ENCODE measurements around the gene PFDN4. TPM values are rescaled to one million over a fixed set of nuclear protein-coding genes. Genes with fewer than 3 reads are reported as not detected.

PFDN4 gene
- total RNA-seq, 4 donors from 2014 or later: 4.6 to 73.5 (median 28.5) TPM

DNA sequence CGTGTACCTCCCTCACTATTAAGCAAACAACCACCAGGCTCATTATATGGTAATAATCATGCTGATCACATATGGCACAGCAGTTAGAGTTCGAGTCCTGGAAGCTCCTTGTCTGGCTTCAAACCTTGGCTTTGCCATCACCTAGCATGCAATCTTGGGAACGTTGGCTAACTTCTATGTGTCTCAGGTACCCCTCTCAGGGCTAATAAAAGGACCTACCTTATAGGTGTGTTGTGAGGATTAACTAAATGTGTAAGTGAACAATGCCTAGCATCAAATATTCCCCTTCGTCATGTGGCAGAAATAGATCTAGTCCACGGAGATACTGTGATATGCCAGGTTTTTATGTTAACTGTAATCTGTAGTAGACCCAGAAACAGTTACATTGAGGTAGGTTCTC, 44.5 kb upstream of the PFDN4 start:
- TF ChIP-seq, protein P1, sequence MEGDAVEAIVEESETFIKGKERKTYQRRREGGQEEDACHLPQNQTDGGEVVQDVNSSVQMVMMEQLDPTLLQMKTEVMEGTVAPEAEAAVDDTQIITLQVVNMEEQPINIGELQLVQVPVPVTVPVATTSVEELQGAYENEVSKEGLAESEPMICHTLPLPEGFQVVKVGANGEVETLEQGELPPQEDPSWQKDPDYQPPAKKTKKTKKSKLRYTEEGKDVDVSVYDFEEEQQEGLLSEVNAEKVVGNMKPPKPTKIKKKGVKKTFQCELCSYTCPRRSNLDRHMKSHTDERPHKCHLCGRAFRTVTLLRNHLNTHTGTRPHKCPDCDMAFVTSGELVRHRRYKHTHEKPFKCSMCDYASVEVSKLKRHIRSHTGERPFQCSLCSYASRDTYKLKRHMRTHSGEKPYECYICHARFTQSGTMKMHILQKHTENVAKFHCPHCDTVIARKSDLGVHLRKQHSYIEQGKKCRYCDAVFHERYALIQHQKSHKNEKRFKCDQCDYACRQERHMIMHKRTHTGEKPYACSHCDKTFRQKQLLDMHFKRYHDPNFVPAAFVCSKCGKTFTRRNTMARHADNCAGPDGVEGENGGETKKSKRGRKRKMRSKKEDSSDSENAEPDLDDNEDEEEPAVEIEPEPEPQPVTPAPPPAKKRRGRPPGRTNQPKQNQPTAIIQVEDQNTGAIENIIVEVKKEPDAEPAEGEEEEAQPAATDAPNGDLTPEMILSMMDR (IDR thresholded peaks at IDR 0.05): no peak
- TF ChIP-seq POLR2A (IDR thresholded peaks at IDR 0.05): no peak
- no peak for TF ChIP-seq POLR2AphosphoS5 (IDR thresholded peaks at IDR 0.05)
- no peak for TF ChIP-seq EP300 (IDR thresholded peaks at IDR 0.05; ENCODE audit: low read depth)
- DNase-seq: no peak
- WGBS, 2 donors (ENCODE audit: low coverage in 1 of 2): 76 to 85% methylated on average over 5 of the region's 5 CpGs
- in situ Hi-C loops (cut with MboI; ENCODE audit: low pct_ligation_motif_present in 1 of 4, low pct_unique_long_range_greater_than_20kb in 1 of 4, low sequenced_read_pairs in 3 of 4) (no loop called here), intact Hi-C loops (cut with DNase I; ENCODE audit: low total_unique reads) (no loop called here)
- no peak overlapping the region for H3K27ac ChIP-seq
- no peaks in the 10 kb centered on the region for H3K36me3 ChIP-seq
- H3K9me3 ChIP-seq: no peaks in the 10 kb centered on the region
- peaks cover 25% of the 10 kb centered on the region for H3K27me3 ChIP-seq
- H3K4me3 ChIP-seq: no peak overlapping the region
- no peaks in the 10 kb centered on the region for H3K4me1 ChIP-seq

DNA sequence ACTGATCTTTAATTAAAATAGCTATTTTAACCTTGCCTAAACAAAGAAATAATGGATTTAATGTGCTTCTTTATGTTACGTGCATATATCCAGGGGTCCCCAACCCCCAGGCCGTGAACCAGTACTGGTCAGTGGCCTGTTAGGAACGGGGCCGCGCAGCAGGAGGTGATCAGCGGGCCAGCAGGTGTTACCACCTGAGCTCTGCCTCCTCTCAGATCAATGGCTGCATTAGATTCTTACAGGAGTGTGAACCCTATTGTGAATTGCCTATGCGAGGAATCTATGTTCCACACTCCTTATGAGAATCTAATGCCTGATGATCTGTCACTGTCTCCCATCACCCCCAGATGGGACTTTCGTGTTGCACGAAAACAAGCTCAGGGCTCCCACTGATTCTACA, 42.9 kb upstream of the PFDN4 start:
- WGBS, 2 donors (ENCODE audit: low coverage in 1 of 2): 96 to 100% methylated on average over 1 to 9 of the region's 9 CpGs

DNA sequence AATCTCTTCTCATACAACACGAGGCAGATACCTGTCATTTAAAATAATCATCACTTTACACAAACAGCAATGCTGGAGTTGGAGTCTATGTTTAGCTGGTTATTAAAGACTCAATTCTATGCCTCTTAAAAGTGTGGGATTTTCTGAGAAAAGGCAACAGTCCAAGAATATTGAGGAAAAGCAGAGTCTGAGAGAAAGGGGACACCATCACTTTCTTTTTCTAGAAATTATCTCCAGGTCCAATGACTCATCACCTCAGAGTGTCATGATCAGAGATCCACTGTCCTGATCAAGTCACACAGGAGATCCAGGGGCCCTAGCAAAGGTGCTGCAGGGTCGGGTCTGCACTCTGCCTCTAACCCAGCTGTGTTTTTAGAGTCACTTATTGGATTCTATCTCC, 42.1 kb upstream of the PFDN4 start:
- H3K4me1 ChIP-seq: no peaks in the 10 kb centered on the region
- no peak overlapping the region for H3K27ac ChIP-seq
- DNase-seq: no peak
- H3K4me3 ChIP-seq: no peak overlapping the region
- no peaks in the 10 kb centered on the region for H3K9me3 ChIP-seq
- intact Hi-C loops (cut with DNase I; ENCODE audit: low total_unique reads) (no loop called here), in situ Hi-C loops (cut with MboI; ENCODE audit: low pct_ligation_motif_present in 1 of 4, low pct_unique_long_range_greater_than_20kb in 1 of 4, low sequenced_read_pairs in 3 of 4) (no loop called here)
- WGBS, 2 donors (ENCODE audit: low coverage in 1 of 2): 48 to 83% methylated on average over 1 to 2 of the region's 2 CpGs
- H3K36me3 ChIP-seq: no peaks in the 10 kb centered on the region
- H3K27me3 ChIP-seq: peaks cover 46% of the 10 kb centered on the region
- TF ChIP-seq POLR2AphosphoS5 (IDR thresholded peaks at IDR 0.05) (no peak), POLR2A (IDR thresholded peaks at IDR 0.05) (no peak), EP300 (IDR thresholded peaks at IDR 0.05; ENCODE audit: low read depth) (no peak)
- TF ChIP-seq, protein P1 (IDR thresholded peaks at IDR 0.05): no peak

More for the DNA sequence above, 42.9 kb upstream of the PFDN4 start:
- intact Hi-C loops (cut with DNase I; ENCODE audit: low total_unique reads) (no loop called here), in situ Hi-C loops (cut with MboI; ENCODE audit: low pct_ligation_motif_present in 1 of 4, low pct_unique_long_range_greater_than_20kb in 1 of 4, low sequenced_read_pairs in 3 of 4) (no loop called here)
- H3K27me3 ChIP-seq: peaks cover 38% of the 10 kb centered on the region
- no peaks in the 10 kb centered on the region for H3K9me3 ChIP-seq
- no peak for DNase-seq
- TF ChIP-seq EP300 (IDR thresholded peaks at IDR 0.05; ENCODE audit: low read depth) (no peak), POLR2AphosphoS5 (IDR thresholded peaks at IDR 0.05) (no peak), POLR2A (IDR thresholded peaks at IDR 0.05) (no peak)
- TF ChIP-seq, protein P1 (IDR thresholded peaks at IDR 0.05): no peak
- H3K27ac ChIP-seq: no peak overlapping the region
- no peak overlapping the region for H3K4me3 ChIP-seq
- H3K36me3 ChIP-seq: no peaks in the 10 kb centered on the region
- H3K4me1 ChIP-seq: no peaks in the 10 kb centered on the region

DNA sequence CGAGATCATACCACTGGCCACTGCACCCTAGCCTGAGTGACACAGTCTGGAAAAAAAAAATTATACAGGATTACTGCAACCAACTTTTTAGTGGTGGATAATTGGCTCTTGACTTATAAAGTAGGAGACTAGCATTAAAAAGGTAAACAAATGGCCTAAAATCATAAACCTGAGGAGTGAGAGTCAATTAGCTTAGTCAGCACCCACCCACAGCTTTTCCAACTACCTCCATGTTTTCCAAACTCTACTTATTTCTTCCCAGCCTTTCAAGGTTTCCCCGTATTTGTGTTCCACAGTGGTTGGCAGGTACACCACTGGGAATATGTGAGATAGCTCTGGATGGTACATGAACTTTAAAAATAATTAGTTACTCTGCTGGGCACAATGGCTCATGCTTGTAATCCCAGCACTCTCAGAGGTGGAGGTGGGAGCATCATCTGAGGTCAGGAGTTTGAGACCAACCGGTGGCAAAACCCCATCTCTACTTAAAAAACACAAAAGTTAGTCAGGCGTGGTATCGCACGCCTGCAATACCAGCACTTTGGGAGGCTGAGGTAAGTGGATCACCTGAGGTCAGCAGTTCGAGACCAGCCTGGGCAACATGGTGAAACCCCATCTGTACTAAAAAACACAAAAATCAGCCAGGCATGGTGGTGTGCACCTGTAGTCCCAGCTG, 40.8 kb upstream of the PFDN4 start:
- H3K27ac ChIP-seq: no peak overlapping the region
- no peaks in the 10 kb centered on the region for H3K36me3 ChIP-seq
- WGBS, 2 donors (ENCODE audit: low coverage in 1 of 2): 68 to 86% methylated on average over 3 to 7 of the region's 7 CpGs
- in situ Hi-C loops (cut with MboI; ENCODE audit: low pct_ligation_motif_present in 1 of 4, low pct_unique_long_range_greater_than_20kb in 1 of 4, low sequenced_read_pairs in 3 of 4): no loop called here
- H3K9me3 ChIP-seq: no peaks in the 10 kb centered on the region
- peaks cover 59% of the 10 kb centered on the region for H3K27me3 ChIP-seq
- TF ChIP-seq POLR2A (IDR thresholded peaks at IDR 0.05) (no peak), POLR2AphosphoS5 (IDR thresholded peaks at IDR 0.05) (no peak), EP300 (IDR thresholded peaks at IDR 0.05; ENCODE audit: low read depth) (no peak)
- TF ChIP-seq, protein P1 (IDR thresholded peaks at IDR 0.05): no peak
- no peak for DNase-seq
- intact Hi-C loops (cut with DNase I; ENCODE audit: low total_unique reads): no loop called here
- H3K4me1 ChIP-seq: no peaks in the 10 kb centered on the region
- no peak overlapping the region for H3K4me3 ChIP-seq

Data from transverse colon (tissue), 4 donors.